GM23248 (cell line): Measurements from ENCODE around the gene PLBD2. TPM values are rescaled to one million over a fixed set of nuclear protein-coding genes. Genes with fewer than 3 reads are reported as not detected.

ENCODE experiments used
- DNase-seq: peaks from one replicate; pipeline ENCODE4 v3.0.0-alpha.2; 2015
- H2AFZ ChIP-seq: fragments of 200-600 bp; sonication (generic); 2 replicates; pipeline ENCODE4 v1.6.1; 2016; ENCODE audit warnings: antibody characterized with exemption
- H3F3A ChIP-seq: fragments of 200-600 bp; sonication (generic); 2 replicates; pipeline ENCODE4 v1.6.1; 2016; ENCODE audit warnings: mild to moderate bottlenecking, antibody characterized with exemption, mixed run types; ENCODE audit not compliant: insufficient read depth
- H3K27ac ChIP-seq: fragments of 200-600 bp; sonication (generic); 2 replicates; pipeline ENCODE4 v1.5.1; 2016; ENCODE audit warnings: mild to moderate bottlenecking
- H3K27me3 ChIP-seq: fragments of 200-600 bp; sonication (generic); replicated peaks from 2 replicates; pipeline ENCODE4 v1.6.1; 2016; ENCODE audit warnings: mild to moderate bottlenecking; ENCODE audit not compliant: insufficient read depth
- H3K36me3 ChIP-seq: fragments of 200-600 bp; sonication (generic); 2 replicates; pipeline ENCODE4 v1.6.1; 2016; ENCODE audit warnings: low read depth, mild to moderate bottlenecking
- H3K4me1 ChIP-seq: fragments of 200-600 bp; sonication (generic); 2 replicates; pipeline ENCODE4 v1.6.1; 2016; ENCODE audit warnings: mild to moderate bottlenecking; ENCODE audit not compliant: insufficient read depth
- H3K4me2 ChIP-seq: fragments of 200-600 bp; sonication (generic); one replicate; pipeline ENCODE4 v1.6.1; 2016; ENCODE audit warnings: mild to moderate bottlenecking; ENCODE audit not compliant: unreplicated experiment
- H3K4me3 ChIP-seq: fragments of 200-600 bp; sonication (generic); 2 replicates; pipeline ENCODE4 v1.5.1; 2016; ENCODE audit warnings: mild to moderate bottlenecking
- H3K79me2 ChIP-seq: fragments of 200-600 bp; sonication (generic); 2 replicates; pipeline ENCODE4 v1.6.1; 2016; ENCODE audit warnings: mild to moderate bottlenecking; ENCODE audit not compliant: insufficient read depth
- H3K9ac ChIP-seq: fragments of 200-600 bp; sonication (generic); 2 replicates; pipeline ENCODE4 v1.6.1; 2016; ENCODE audit warnings: mild to moderate bottlenecking
- H3K9me2 ChIP-seq: fragments of 200-600 bp; sonication (generic); 2 replicates; pipeline ENCODE4 v1.6.1; 2016; ENCODE audit warnings: mixed run types, mild to moderate bottlenecking, moderate library complexity; ENCODE audit not compliant: insufficient read depth
- H3K9me3 ChIP-seq: fragments of 200-600 bp; sonication (generic); one replicate; pipeline ENCODE4 v1.6.1; 2017; ENCODE audit warnings: low read depth
- H4K20me1 ChIP-seq: fragments of 200-600 bp; sonication (generic); 2 replicates; pipeline ENCODE4 v1.6.0; 2016; ENCODE audit not compliant: insufficient read depth
- EZH2 ChIP-seq: fragments of 200-600 bp; sonication (generic); IDR thresholded peaks from 2 replicates; pipeline ENCODE4 v1.6.1; 2018; ENCODE audit warnings: antibody characterized with exemption, mild to moderate bottlenecking; ENCODE audit not compliant: insufficient read depth, poor library complexity, severe bottlenecking
- EZH2phosphoT487 ChIP-seq: fragments of 200-600 bp; sonication (generic); IDR thresholded peaks from 2 replicates; pipeline ENCODE4 v1.6.1; 2018; ENCODE audit warnings: antibody characterized with exemption, moderate library complexity, mild to moderate bottlenecking, low read depth; ENCODE audit not compliant: insufficient read depth
- WGBS, 2 experiments: methylation state at CpG; one replicate each; pipeline ENCODE4 v1.1.6; 2015 to 2017; ENCODE audit warnings: low lambda C conversion rate in 2 of 2, low coverage in 1 of 2; ENCODE audit errors: missing lambda C conversion rate in 2 of 2; 5-methylcytosine and 5-hydroxymethylcytosine counted together
- in situ Hi-C: fragments of 300-500 bp; cut with MboI; formaldehyde crosslinking; loops from 2 replicates; pipeline ENCODE4 v1.15.0; 2020
- polyA plus RNA-seq: library from polyadenylated mRNA; unstranded; fragments of >200 nt; fragmentation: Nextera tagmentation; extraction: Ambion mirVana; gene quantifications from 2 replicates; pipeline ENCODE4 v1.2.1, GENCODE V29; 2016
- total RNA-seq: library from RNA; depleted of rRNA; stranded (reverse); fragments of >200 nt; shearing (Covaris generic); gene quantifications from 2 replicates; pipeline ENCODE4 v1.2.3, GENCODE V29; 2014

The PLBD2 gene
- total and polyA plus RNA-seq, 2 experiments from 2014 or later: 38.5 to 58.5 TPM

DNA sequence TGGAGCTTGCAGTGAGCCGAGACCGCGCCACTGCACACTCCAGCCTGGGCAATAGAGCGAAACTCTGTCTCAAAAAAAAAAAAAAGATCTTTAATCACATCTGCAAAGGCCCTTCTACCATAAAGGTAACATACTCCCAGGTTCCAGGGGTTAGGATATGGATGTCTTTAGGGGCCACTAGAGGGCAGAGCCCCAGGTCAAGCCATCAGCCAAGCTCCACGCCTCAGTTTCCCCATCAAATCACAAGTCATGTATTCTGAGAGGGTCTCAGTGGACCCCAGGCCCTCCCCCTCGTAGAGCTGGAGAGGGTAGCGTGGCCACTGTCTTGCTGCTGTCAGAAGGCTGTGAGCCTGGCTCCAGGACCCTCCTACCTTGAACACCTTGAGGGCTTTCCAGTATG, 42.2 kb upstream of the PLBD2 start:
- WGBS, 2 experiments: 92 to 97% methylated on average over 7 of the region's 7 CpGs

DNA sequence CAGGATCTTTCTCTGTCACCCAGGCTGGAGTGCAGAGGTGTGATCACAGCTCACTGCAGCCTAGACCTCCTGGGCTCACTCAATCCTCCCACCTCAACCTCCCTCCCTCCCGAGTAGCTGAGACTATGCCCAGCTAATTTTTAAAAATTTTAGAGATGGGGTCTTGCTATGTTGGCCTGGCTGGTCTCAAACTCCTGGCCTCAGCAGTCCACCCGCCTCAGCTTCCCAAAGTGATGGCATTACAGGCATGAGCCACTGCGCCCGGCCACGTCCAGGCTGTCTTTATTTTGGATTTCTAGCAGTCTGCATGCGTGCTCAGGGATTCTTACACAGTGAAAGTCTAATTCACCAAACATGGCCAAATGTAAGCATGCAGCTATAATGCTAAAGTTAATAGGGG, 41.3 kb upstream of the PLBD2 start:
- H3K9me3 ChIP-seq: no peaks in the 10 kb centered on the region
- H3K9me2 ChIP-seq: no peaks in the 10 kb centered on the region
- H3K4me3 ChIP-seq: no peak overlapping the region
- no peaks in the 10 kb centered on the region for H4K20me1 ChIP-seq
- H3K79me2 ChIP-seq: no peaks in the 10 kb centered on the region
- no peaks in the 10 kb centered on the region for H3K4me1 ChIP-seq
- H3K27ac ChIP-seq: no peak overlapping the region
- H3K9ac ChIP-seq: no peak overlapping the region
- TF ChIP-seq EZH2phosphoT487 (no peak), EZH2 (no peak)
- no peak overlapping the region for H3K4me2 ChIP-seq
- no peaks in the 10 kb centered on the region for H3K36me3 ChIP-seq
- no peaks in the 10 kb centered on the region for H3K27me3 ChIP-seq
- no peak for DNase-seq
- H2AFZ ChIP-seq: no peak overlapping the region
- H3F3A ChIP-seq: peaks cover 3% of the 10 kb centered on the region; the same call in 1 of the 2 replicates
- in situ Hi-C loops: no loop called here
- WGBS, 2 experiments: 83 to 87% methylated on average over 6 of the region's 6 CpGs

More for the DNA sequence above, 42.2 kb upstream of the PLBD2 start:
- Histone ChIP-seq H3K4me1 (no peaks in the 10 kb centered on the region), H3F3A (no peaks in the 10 kb centered on the region), H2AFZ (no peak overlapping the region), H3K36me3 (no peaks in the 10 kb centered on the region), H3K79me2 (no peaks in the 10 kb centered on the region), H3K9me3 (no peaks in the 10 kb centered on the region), H3K4me2 (no peak overlapping the region), H3K9me2 (no peaks in the 10 kb centered on the region), H3K4me3 (no peak overlapping the region), H3K27me3 (no peaks in the 10 kb centered on the region), H4K20me1 (no peaks in the 10 kb centered on the region), H3K9ac (no peak overlapping the region), H3K27ac (no peak overlapping the region)
- in situ Hi-C loops: no loop called here
- TF ChIP-seq EZH2: no peak
- no peak for TF ChIP-seq EZH2phosphoT487
- no peak for DNase-seq

DNA sequence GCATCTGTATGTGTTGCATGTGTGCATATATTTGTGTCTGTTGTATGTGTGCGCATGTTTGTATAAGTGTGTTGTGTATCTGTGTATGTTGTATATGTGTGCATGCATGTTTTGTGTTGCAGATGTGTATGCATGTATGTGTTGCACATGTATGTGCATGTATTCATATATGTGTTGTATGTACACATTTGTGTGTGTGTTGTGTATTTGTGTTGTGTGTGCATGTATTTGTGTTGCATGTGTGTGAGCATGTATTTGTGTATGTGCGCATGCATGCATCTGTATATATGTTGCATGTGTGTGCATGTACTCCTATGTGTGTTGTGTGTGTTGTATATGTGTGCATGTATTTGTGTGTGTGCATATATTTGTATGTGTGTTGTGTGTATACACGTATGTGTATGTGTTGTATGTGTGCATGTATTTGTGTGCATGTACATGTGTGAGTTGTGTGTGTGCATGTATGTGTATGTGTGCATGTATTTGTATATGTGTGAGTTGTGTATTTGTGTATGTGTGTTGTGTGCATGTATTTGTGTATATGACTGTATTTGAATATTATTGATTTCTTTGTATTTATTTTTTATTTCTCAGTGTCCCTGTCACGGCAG, 40.2 kb upstream of the PLBD2 start:
- no peaks in the 10 kb centered on the region for H4K20me1 ChIP-seq
- H3K9ac ChIP-seq: no peak overlapping the region
- peaks cover 5% of the 10 kb centered on the region; the same call in 1 of the 2 replicates for H3F3A ChIP-seq
- H3K27me3 ChIP-seq: no peaks in the 10 kb centered on the region
- no peaks in the 10 kb centered on the region for H3K36me3 ChIP-seq
- no peak overlapping the region for H3K27ac ChIP-seq
- in situ Hi-C loops: no loop called here
- no peaks in the 10 kb centered on the region for H3K79me2 ChIP-seq
- no peak overlapping the region for H3K4me2 ChIP-seq
- WGBS, 2 experiments: 98 to 100% methylated on average over 4 of the region's 4 CpGs
- no peak overlapping the region for H2AFZ ChIP-seq
- no peaks in the 10 kb centered on the region for H3K9me3 ChIP-seq
- no peaks in the 10 kb centered on the region for H3K9me2 ChIP-seq
- H3K4me3 ChIP-seq: no peak overlapping the region
- DNase-seq: no peak
- no peaks in the 10 kb centered on the region for H3K4me1 ChIP-seq
- TF ChIP-seq EZH2phosphoT487 (no peak), EZH2 (no peak)

DNA sequence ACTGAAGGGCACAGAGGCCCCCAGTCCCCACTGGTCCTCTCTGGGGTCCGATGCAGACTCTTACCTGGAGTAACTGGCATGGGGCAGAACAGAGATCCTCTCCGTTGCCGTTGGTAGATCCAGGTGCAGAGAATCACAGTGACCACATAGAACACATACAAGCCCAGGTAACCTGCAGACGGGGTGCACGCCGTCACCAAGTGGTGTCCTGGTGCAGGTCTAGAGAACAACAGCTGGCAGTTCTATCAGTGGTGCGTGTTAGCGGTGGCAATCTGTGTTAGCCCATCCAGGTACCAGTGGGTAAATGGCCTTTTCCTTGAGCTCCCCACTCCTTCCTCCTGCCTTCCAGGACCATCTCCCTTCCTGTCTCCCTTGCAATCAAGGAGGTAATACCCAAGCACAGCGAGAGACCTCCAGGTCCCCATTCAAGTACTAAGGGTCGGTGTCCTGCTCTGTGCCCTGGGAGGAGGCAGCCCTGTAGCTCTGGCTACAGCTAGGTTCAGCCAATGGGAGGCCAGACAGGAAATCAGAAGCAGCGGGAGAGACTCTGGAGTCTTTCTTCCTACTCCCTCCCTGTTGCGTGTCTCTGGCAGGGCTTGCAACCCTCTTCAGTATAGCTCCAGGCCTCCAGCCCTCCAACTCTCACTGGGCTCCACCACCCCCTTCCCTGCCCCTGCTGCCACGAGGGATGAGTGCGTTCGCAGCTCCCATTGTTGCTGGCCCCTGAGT, 39.3 kb upstream of the PLBD2 start:
- Histone ChIP-seq H3K27ac (no peak overlapping the region), H3K9ac (no peak overlapping the region), H3K9me2 (no peaks in the 10 kb centered on the region), H3K9me3 (no peaks in the 10 kb centered on the region), H3K4me2 (no peak overlapping the region), H3F3A (peaks cover 5% of the 10 kb centered on the region; the same call in 1 of the 2 replicates), H3K4me1 (no peaks in the 10 kb centered on the region), H3K79me2 (no peaks in the 10 kb centered on the region), H3K27me3 (no peaks in the 10 kb centered on the region), H4K20me1 (no peaks in the 10 kb centered on the region), H2AFZ (no peak overlapping the region), H3K36me3 (no peaks in the 10 kb centered on the region), H3K4me3 (no peak overlapping the region)
- no peak for DNase-seq
- no peak for TF ChIP-seq EZH2
- no peak for TF ChIP-seq EZH2phosphoT487
- in situ Hi-C loops: no loop called here
- WGBS, 2 experiments: 91 to 95% methylated on average over 15 of the region's 15 CpGs
